ENCODE results near the gene PTPRCAP. TPM values are rescaled to one million over a fixed set of nuclear protein-coding genes. Genes with fewer than 3 reads are reported as not detected.

PTPRCAP gene
- total RNA-seq, 1 donor from 2014 or later, result 1.2 TPM

- Mint-ChIP-seq H3K36me3 (ENCODE audit: unreplicated experiment) (peaks cover 12% of the 10 kb centered on the region), H3K27ac (ENCODE audit: unreplicated experiment) (peak overlapping the region; percentile 35), H3K27me3 (ENCODE audit: unreplicated experiment) (no peaks in the 10 kb centered on the region), H3K9me3 (ENCODE audit: unreplicated experiment) (no peaks in the 10 kb centered on the region), H3K4me1 (ENCODE audit: unreplicated experiment) (peaks cover 32% of the 10 kb centered on the region), H3K4me3 (ENCODE audit: unreplicated experiment) (no peak overlapping the region)
- no peak for DNase-seq (ENCODE audit: extremely low spot score, unreplicated experiment)
- peak; percentile 26 for TF ChIP-seq CTCF (IDR thresholded peaks at IDR 0.05)
Observed at GRCh38 chr11:67439321-67440228, 2.1 kb upstream of the PTPRCAP start.

DNA sequence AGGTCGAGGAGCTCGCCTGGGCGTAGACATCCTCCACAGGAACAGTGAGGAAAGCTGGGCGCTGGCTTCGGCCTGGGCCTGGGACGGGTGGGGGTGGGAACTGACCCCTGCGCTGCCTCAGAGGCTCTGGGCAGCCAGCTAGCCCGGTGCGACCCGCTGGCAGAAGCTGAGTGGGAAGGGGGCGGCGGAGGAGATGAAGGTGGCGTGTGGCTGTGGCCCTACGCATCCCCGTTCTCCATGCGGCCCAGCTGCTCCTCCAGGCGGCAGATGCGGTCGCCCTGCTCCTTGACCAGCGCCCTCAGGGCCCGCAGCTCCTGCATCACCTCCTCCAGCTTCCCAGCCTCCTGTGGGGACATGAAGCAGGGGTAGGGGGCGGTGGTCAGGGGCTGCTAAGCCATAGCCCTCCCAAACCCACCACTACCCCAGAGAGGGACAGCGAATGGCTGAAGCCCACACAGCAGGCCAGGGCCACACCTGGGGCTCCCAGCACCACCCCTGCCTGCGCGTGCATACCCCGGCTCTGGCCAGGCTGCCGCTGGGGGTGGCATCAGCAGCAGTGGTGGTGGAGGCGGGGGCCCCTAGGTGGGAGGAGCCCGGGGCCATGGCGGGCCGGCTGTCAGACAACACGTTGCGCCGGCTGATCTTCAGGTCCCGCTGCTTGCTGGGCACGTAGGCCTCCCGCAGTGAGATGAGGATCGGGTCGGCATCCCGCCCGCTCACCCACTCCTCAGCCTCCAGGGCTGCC is 848 bp upstream of the PTPRCAP start:
- Mint-ChIP-seq H3K4me1 (ENCODE audit: unreplicated experiment) (peaks cover 28% of the 10 kb centered on the region), H3K27me3 (ENCODE audit: unreplicated experiment) (no peaks in the 10 kb centered on the region), H3K36me3 (ENCODE audit: unreplicated experiment) (peaks cover 12% of the 10 kb centered on the region), H3K4me3 (ENCODE audit: unreplicated experiment) (no peak overlapping the region), H3K27ac (ENCODE audit: unreplicated experiment) (no peak overlapping the region), H3K9me3 (ENCODE audit: unreplicated experiment) (no peaks in the 10 kb centered on the region)
- no peak for TF ChIP-seq CTCF (IDR thresholded peaks at IDR 0.05)
- DNase-seq (ENCODE audit: extremely low spot score, unreplicated experiment), result no peak

DNA sequence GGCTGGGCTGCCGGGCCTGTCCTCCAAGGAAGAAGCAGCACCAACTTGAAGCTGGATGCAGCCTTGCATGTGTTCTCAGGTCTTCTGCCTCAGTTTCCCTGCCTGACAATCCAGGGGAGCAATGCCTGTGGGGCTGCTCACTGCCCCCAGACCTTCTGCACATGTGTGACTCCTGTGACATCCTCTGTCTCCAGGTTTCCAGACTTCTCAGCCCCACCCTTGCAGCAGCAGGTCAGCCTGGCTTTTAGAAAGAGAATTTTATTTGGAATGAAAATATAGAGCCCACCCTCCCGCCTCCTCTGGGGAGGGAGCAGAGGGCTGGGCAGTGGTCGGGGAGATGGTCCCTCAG is 301 bp upstream of the PTPRCAP start:
- Mint-ChIP-seq H3K27me3 (ENCODE audit: unreplicated experiment) (no peaks in the 10 kb centered on the region), H3K4me3 (ENCODE audit: unreplicated experiment) (no peak overlapping the region), H3K27ac (ENCODE audit: unreplicated experiment) (no peak overlapping the region), H3K36me3 (ENCODE audit: unreplicated experiment) (peaks cover 12% of the 10 kb centered on the region), H3K4me1 (ENCODE audit: unreplicated experiment) (peaks cover 27% of the 10 kb centered on the region), H3K9me3 (ENCODE audit: unreplicated experiment) (no peaks in the 10 kb centered on the region)
- TF ChIP-seq CTCF (IDR thresholded peaks at IDR 0.05), result no peak
- DNase-seq (ENCODE audit: extremely low spot score, unreplicated experiment), result no peak

- DNase-seq (ENCODE audit: extremely low spot score, unreplicated experiment), result no peak
- peaks cover 21% of the 10 kb centered on the region for H3K4me1 Mint-ChIP-seq (ENCODE audit: unreplicated experiment)
- H3K36me3 Mint-ChIP-seq (ENCODE audit: unreplicated experiment), result peaks cover 19% of the 10 kb centered on the region
- peak overlapping the region; percentile 18 for H3K27ac Mint-ChIP-seq (ENCODE audit: unreplicated experiment)
- H3K4me3 Mint-ChIP-seq (ENCODE audit: unreplicated experiment), result no peak overlapping the region
- no peaks in the 10 kb centered on the region for H3K27me3 Mint-ChIP-seq (ENCODE audit: unreplicated experiment)
- no peak for TF ChIP-seq CTCF (IDR thresholded peaks at IDR 0.05)
- H3K9me3 Mint-ChIP-seq (ENCODE audit: unreplicated experiment), result no peaks in the 10 kb centered on the region
Observed at GRCh38 chr11:67436459-67437081, 912 bp downstream of the PTPRCAP start.

Measured in osteocyte (in vitro differentiated cells).